Osteoblast (primary cell): ENCODE data around the gene CST9. TPM values are rescaled to one million over a fixed set of nuclear protein-coding genes. Genes with fewer than 3 reads are reported as not detected.

Experiments used
- DNase-seq: peaks from one replicate; pipeline ENCODE4 v3.0.0; 2011; ENCODE audit warnings: low spot score, mixed read lengths; ENCODE audit not compliant: insufficient read length; ENCODE audit errors: missing footprints
- H2AFZ ChIP-seq: 2 replicates; pipeline ENCODE4 v1.6.0; 2011; ENCODE audit warnings: mild to moderate bottlenecking, low read length
- H3K27ac ChIP-seq: 2 replicates; pipeline ENCODE4 v1.5.1; 2011; ENCODE audit warnings: mild to moderate bottlenecking, low read depth, low read length, moderate library complexity
- H3K27me3 ChIP-seq: 2 replicates; pipeline ENCODE4 v1.6.0; 2012; ENCODE audit warnings: mild to moderate bottlenecking, control low read depth, inconsistent platforms, low read length, moderate library complexity; ENCODE audit not compliant: insufficient read depth
- H3K36me3 ChIP-seq: 2 replicates; pipeline ENCODE4 v1.5.1; 2011; ENCODE audit warnings: mild to moderate bottlenecking, low read length, control low read depth, moderate library complexity; ENCODE audit not compliant: insufficient read depth
- H3K4me1 ChIP-seq: 2 replicates; pipeline ENCODE4 v1.5.1; 2011; ENCODE audit warnings: mild to moderate bottlenecking, low read length, control low read depth, moderate library complexity; ENCODE audit not compliant: insufficient read depth
- H3K4me2 ChIP-seq: 2 replicates; pipeline ENCODE4 v1.6.0; 2011; ENCODE audit warnings: mild to moderate bottlenecking, low read length; ENCODE audit not compliant: insufficient read depth
- H3K4me3 ChIP-seq: fragments of 200-600 bp; sonication (generic); 3 replicates; pipeline ENCODE4 v1.5.1; 2012; ENCODE audit warnings: mild to moderate bottlenecking, low read length, inconsistent platforms; ENCODE audit not compliant: insufficient read depth
- H3K79me2 ChIP-seq: 2 replicates; pipeline ENCODE4 v1.6.0; 2012; ENCODE audit warnings: mild to moderate bottlenecking, low read length, control low read depth, inconsistent platforms; ENCODE audit not compliant: insufficient read depth
- H3K9me3 ChIP-seq: 2 replicates; pipeline ENCODE4 v1.5.1; 2011; ENCODE audit warnings: low read depth, low read length, control low read depth
- H4K20me1 ChIP-seq: 2 replicates; pipeline ENCODE4 v1.6.0; 2012; ENCODE audit warnings: mild to moderate bottlenecking, low read length, control low read depth; ENCODE audit not compliant: insufficient read depth
- total RNA-seq: library from RNA; depleted of rRNA; stranded (reverse); fragments of >200 nt; gene quantifications from 2 replicates; pipeline ENCODE4 v1.2.3, GENCODE V29; 2012
- TF ChIP-seq, protein P1 (sequence below): IDR thresholded peaks from 2 replicates; pipeline ENCODE4 v1.5.1; 2011; ENCODE audit warnings: mild to moderate bottlenecking, low read depth, low read length, moderate library complexity; ENCODE audit errors: extremely low read depth

CST9 gene, protein sequence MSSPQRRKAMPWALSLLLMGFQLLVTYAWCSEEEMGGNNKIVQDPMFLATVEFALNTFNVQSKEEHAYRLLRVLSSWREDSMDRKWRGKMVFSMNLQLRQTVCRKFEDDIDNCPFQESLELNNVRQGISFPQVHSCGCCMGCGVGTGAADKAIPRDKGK
- total RNA-seq = not detected in 2 replicates

DNA sequence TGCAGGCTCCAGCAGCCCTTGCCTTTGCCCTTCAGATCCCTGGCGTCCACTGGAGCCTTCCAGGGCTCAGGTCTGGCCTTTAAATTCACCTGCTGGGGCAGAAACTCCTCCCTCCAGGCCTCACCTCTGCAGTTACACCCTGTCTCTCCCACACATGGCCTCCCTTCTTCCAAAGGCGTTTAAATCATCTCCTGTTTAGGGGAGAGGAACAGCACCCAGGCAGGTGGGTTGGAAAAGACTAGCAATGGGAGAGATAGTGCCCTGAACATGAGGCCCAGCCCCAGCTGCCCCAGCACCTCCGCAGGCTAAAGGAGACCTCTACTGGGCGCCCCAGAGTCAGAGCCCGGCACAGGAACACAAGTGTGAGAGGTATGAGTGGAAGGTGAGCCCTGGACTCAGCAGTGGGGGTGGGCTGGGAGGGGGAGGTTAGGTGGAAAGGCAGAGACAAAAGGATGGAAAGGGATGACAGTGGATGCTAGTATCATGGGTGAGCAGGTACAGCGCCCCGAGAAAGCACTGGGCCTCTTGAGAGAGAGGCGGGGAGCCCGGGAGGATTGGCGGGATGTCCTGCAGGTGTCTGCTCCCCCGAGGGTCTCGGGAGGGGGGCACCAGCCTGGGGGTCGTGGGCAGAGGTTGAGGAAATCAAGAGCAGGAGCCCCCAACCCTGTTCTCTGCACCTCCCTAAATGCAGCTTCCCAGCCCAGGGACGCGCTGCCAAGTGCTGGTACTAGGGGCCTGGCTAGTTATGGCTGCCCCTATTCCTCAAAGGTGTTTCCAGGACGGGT, at the start of gene CST9:
CST9 (minus strand) TSS at position 51 of the 785 bp plus-strand sequence. CDS start 53 bp downstream, outside the sequence.
- Histone ChIP-seq H3K4me1 (no peaks in the 10 kb centered on the region), H3K9me3 (no peaks in the 10 kb centered on the region)

DNA sequence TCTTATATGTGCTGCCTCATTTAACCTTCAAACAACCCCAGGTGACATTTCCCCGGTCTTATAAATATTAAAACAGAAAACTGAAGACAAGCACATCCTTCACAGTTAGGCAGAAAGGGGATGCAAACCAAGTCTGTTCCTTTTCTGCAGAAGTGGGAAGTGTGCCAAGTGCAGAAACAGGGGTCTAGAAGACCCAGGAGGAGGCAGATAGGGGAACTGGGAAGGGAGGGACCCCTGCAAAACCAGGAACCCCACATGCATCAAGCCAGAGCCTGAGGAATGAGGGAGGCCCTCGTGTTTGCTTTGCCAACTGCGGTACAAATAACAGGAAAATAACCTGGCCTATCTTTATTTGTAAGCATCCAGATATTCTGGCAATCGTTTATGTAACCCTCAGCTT, 49.0 kb upstream of the CST9 start:
- Histone ChIP-seq H3K9me3 (no peaks in the 10 kb centered on the region), H3K27ac (no peak overlapping the region), H2AFZ (no peak overlapping the region), H4K20me1 (no peaks in the 10 kb centered on the region), H3K27me3 (no peaks in the 10 kb centered on the region), H3K4me3 (no peak overlapping the region), H3K4me2 (no peak overlapping the region), H3K4me1 (peaks cover 6% of the 10 kb centered on the region), H3K79me2 (no peaks in the 10 kb centered on the region), H3K36me3 (no peaks in the 10 kb centered on the region)
- no peak for DNase-seq
- TF ChIP-seq, protein P1, sequence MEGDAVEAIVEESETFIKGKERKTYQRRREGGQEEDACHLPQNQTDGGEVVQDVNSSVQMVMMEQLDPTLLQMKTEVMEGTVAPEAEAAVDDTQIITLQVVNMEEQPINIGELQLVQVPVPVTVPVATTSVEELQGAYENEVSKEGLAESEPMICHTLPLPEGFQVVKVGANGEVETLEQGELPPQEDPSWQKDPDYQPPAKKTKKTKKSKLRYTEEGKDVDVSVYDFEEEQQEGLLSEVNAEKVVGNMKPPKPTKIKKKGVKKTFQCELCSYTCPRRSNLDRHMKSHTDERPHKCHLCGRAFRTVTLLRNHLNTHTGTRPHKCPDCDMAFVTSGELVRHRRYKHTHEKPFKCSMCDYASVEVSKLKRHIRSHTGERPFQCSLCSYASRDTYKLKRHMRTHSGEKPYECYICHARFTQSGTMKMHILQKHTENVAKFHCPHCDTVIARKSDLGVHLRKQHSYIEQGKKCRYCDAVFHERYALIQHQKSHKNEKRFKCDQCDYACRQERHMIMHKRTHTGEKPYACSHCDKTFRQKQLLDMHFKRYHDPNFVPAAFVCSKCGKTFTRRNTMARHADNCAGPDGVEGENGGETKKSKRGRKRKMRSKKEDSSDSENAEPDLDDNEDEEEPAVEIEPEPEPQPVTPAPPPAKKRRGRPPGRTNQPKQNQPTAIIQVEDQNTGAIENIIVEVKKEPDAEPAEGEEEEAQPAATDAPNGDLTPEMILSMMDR = no peak

More for the DNA sequence above, at the start of gene CST9:
- Histone ChIP-seq H3K79me2 (no peaks in the 10 kb centered on the region), H3K27me3 (peaks cover 11% of the 10 kb centered on the region), H4K20me1 (no peaks in the 10 kb centered on the region), H3K4me3 (no peak within 1 kb of the TSS), H3K4me2 (no peak within 1 kb of the TSS), H3K27ac (no peak within 1 kb of the TSS), H2AFZ (peak within 1 kb of the TSS; percentile 69), H3K36me3 (no peaks in the 10 kb centered on the region)
- no peak for DNase-seq
- TF ChIP-seq, protein P1 = no peak

DNA sequence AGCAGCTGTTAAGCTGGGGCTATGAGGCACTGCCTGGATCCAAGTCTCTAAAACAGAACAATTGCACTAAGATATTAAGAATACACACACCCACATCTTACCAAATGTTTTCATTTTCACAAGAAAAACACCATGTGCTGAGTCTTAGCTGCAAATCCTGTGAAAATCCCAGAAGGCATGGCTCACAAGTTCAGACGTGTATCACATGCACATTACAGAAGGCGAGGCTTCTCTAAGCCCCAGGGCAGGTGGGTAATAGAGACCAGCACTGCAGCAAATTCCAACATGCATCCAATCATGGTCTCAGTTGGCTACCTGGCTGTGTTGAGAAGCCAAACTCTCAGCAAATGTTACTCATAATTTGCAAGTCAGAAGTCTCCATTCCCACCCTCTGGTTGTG, 48.3 kb upstream of the CST9 start:
- no peaks in the 10 kb centered on the region for H3K9me3 ChIP-seq
- H3K27me3 ChIP-seq = no peaks in the 10 kb centered on the region

More for the DNA sequence above, 48.3 kb upstream of the CST9 start:
- H3K27ac ChIP-seq = no peak overlapping the region
- DNase-seq = no peak
- TF ChIP-seq, protein P1 = no peak
- H3K4me1 ChIP-seq = peaks cover 6% of the 10 kb centered on the region
- H3K79me2 ChIP-seq = no peaks in the 10 kb centered on the region
- no peak overlapping the region for H3K4me2 ChIP-seq
- no peaks in the 10 kb centered on the region for H3K36me3 ChIP-seq
- no peak overlapping the region for H3K4me3 ChIP-seq
- H4K20me1 ChIP-seq = no peaks in the 10 kb centered on the region
- H2AFZ ChIP-seq = no peak overlapping the region
